Measurements from ENCODE around the gene ATM. TPM values are rescaled to one million over a fixed set of nuclear protein-coding genes. Genes with fewer than 3 reads are reported as not detected.

ATM gene
- total RNA-seq, 2 donors from 2014 or later, result 60.9 to 63.0 TPM

- no peaks in the 10 kb centered on the region for H3K9me3 ChIP-seq (ENCODE audit: control insufficient read depth, low read length)
- peaks cover 3% of the 10 kb centered on the region for H3K4me1 Mint-ChIP-seq
- TF ChIP-seq, protein P1, sequence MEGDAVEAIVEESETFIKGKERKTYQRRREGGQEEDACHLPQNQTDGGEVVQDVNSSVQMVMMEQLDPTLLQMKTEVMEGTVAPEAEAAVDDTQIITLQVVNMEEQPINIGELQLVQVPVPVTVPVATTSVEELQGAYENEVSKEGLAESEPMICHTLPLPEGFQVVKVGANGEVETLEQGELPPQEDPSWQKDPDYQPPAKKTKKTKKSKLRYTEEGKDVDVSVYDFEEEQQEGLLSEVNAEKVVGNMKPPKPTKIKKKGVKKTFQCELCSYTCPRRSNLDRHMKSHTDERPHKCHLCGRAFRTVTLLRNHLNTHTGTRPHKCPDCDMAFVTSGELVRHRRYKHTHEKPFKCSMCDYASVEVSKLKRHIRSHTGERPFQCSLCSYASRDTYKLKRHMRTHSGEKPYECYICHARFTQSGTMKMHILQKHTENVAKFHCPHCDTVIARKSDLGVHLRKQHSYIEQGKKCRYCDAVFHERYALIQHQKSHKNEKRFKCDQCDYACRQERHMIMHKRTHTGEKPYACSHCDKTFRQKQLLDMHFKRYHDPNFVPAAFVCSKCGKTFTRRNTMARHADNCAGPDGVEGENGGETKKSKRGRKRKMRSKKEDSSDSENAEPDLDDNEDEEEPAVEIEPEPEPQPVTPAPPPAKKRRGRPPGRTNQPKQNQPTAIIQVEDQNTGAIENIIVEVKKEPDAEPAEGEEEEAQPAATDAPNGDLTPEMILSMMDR (conservative IDR thresholded peaks at IDR 0.05), result no peak
- no peak overlapping the region for H3K4me3 ChIP-seq (ENCODE audit: low read length)
- H3K27ac ChIP-seq (ENCODE audit: low read depth, low read length), result no peak overlapping the region
- H3K4me3 Mint-ChIP-seq, result no peak overlapping the region
- H3K4me1 ChIP-seq (ENCODE audit: control insufficient read depth, insufficient read depth, low read length), result no peaks in the 10 kb centered on the region
- H3K36me3 ChIP-seq (ENCODE audit: control insufficient read depth, insufficient read depth, low read length), result peaks cover 25% of the 10 kb centered on the region
- H3K9ac ChIP-seq (ENCODE audit: extremely low read depth, low read length, poor library complexity, severe bottlenecking), result no peak overlapping the region
- no peaks in the 10 kb centered on the region for H3K27me3 ChIP-seq (ENCODE audit: control insufficient read depth, insufficient read depth, low read length, poor library complexity, severe bottlenecking)
- no peaks in the 10 kb centered on the region for H3K27me3 Mint-ChIP-seq (ENCODE audit: insufficient read depth)
- no peaks in the 10 kb centered on the region for H3K9me3 Mint-ChIP-seq
- DNase-seq, result no peak
- peaks cover 18% of the 10 kb centered on the region for H3K36me3 Mint-ChIP-seq (ENCODE audit: low read depth)
- H3K27ac Mint-ChIP-seq, result no peak overlapping the region
Observed at GRCh38 chr11:108346451-108346850, 123.6 kb downstream of the ATM start.

- Mint-ChIP-seq H3K4me3 (no peak overlapping the region), H3K4me1 (no peaks in the 10 kb centered on the region), H3K9me3 (peaks cover 1% of the 10 kb centered on the region), H3K36me3 (ENCODE audit: low read depth) (peaks cover 50% of the 10 kb centered on the region), H3K27ac (no peak overlapping the region), H3K27me3 (ENCODE audit: insufficient read depth) (no peaks in the 10 kb centered on the region)
- TF ChIP-seq, protein P1 (conservative IDR thresholded peaks at IDR 0.05), result no peak
- H3K27me3 ChIP-seq (ENCODE audit: control insufficient read depth, insufficient read depth, low read length, poor library complexity, severe bottlenecking), result no peaks in the 10 kb centered on the region
- no peak overlapping the region for H3K27ac ChIP-seq (ENCODE audit: low read depth, low read length)
- H3K4me3 ChIP-seq (ENCODE audit: low read length), result no peak overlapping the region
- H3K36me3 ChIP-seq (ENCODE audit: control insufficient read depth, insufficient read depth, low read length), result peaks cover 62% of the 10 kb centered on the region
- DNase-seq, result no peak
- H3K4me1 ChIP-seq (ENCODE audit: control insufficient read depth, insufficient read depth, low read length), result no peaks in the 10 kb centered on the region
- H3K9me3 ChIP-seq (ENCODE audit: control insufficient read depth, low read length), result no peaks in the 10 kb centered on the region
- no peak overlapping the region for H3K9ac ChIP-seq (ENCODE audit: extremely low read depth, low read length, poor library complexity, severe bottlenecking)
Observed at GRCh38 chr11:108351468-108351867, 128.6 kb downstream of the ATM start.

GRCh38 chr11:108364159-108364558, 141.3 kb downstream of the ATM start:
- Mint-ChIP-seq H3K36me3 (ENCODE audit: low read depth) (peaks cover 21% of the 10 kb centered on the region), H3K4me3 (no peak overlapping the region), H3K27ac (no peak overlapping the region), H3K27me3 (ENCODE audit: insufficient read depth) (no peaks in the 10 kb centered on the region), H3K9me3 (no peaks in the 10 kb centered on the region), H3K4me1 (no peaks in the 10 kb centered on the region)
- Histone ChIP-seq H3K4me3 (ENCODE audit: low read length) (no peak overlapping the region), H3K9me3 (ENCODE audit: control insufficient read depth, low read length) (no peaks in the 10 kb centered on the region), H3K36me3 (ENCODE audit: control insufficient read depth, insufficient read depth, low read length) (peaks cover 26% of the 10 kb centered on the region), H3K9ac (ENCODE audit: extremely low read depth, low read length, poor library complexity, severe bottlenecking) (no peak overlapping the region), H3K4me1 (ENCODE audit: control insufficient read depth, insufficient read depth, low read length) (no peaks in the 10 kb centered on the region), H3K27ac (ENCODE audit: low read depth, low read length) (no peak overlapping the region), H3K27me3 (ENCODE audit: control insufficient read depth, insufficient read depth, low read length, poor library complexity, severe bottlenecking) (no peaks in the 10 kb centered on the region)
- WGBS, 2 experiments (ENCODE audit: insufficient coverage in 1 of 2, insufficient read length in 1 of 2), result 83 to 88% methylated on average over 1 of the region's 2 CpGs
- no peak for DNase-seq
- TF ChIP-seq, protein P1 (conservative IDR thresholded peaks at IDR 0.05), result no peak
